OCI-LY3 (cell line): ENCODE measurements around the gene NRXN3.

Source experiments
- CTCF ChIP-seq: fragments of 200-600, 300-600 bp; sonication (generic); IDR thresholded peaks from 2 replicates; pipeline ENCODE4 v1.5.1; 2014; ENCODE audit warnings: antibody characterized with exemption, low read length, low read depth
- EZH2phosphoT487 ChIP-seq: fragments of 200-600 bp; shearing (Covaris generic); IDR thresholded peaks from 2 replicates; pipeline ENCODE4 v1.6.1; 2018; ENCODE audit warnings: antibody characterized with exemption, mixed run types, low read depth

GRCh38 chr14:78491048-78491447 lies 320.9 kb downstream of the NRXN3 start:
- no peak for TF ChIP-seq CTCF
- TF ChIP-seq EZH2phosphoT487 = no peak
